ENCODE measurements around the gene SLIT2.

The SLIT2 gene, protein sequence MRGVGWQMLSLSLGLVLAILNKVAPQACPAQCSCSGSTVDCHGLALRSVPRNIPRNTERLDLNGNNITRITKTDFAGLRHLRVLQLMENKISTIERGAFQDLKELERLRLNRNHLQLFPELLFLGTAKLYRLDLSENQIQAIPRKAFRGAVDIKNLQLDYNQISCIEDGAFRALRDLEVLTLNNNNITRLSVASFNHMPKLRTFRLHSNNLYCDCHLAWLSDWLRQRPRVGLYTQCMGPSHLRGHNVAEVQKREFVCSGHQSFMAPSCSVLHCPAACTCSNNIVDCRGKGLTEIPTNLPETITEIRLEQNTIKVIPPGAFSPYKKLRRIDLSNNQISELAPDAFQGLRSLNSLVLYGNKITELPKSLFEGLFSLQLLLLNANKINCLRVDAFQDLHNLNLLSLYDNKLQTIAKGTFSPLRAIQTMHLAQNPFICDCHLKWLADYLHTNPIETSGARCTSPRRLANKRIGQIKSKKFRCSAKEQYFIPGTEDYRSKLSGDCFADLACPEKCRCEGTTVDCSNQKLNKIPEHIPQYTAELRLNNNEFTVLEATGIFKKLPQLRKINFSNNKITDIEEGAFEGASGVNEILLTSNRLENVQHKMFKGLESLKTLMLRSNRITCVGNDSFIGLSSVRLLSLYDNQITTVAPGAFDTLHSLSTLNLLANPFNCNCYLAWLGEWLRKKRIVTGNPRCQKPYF (N-terminal part only)

DNA sequence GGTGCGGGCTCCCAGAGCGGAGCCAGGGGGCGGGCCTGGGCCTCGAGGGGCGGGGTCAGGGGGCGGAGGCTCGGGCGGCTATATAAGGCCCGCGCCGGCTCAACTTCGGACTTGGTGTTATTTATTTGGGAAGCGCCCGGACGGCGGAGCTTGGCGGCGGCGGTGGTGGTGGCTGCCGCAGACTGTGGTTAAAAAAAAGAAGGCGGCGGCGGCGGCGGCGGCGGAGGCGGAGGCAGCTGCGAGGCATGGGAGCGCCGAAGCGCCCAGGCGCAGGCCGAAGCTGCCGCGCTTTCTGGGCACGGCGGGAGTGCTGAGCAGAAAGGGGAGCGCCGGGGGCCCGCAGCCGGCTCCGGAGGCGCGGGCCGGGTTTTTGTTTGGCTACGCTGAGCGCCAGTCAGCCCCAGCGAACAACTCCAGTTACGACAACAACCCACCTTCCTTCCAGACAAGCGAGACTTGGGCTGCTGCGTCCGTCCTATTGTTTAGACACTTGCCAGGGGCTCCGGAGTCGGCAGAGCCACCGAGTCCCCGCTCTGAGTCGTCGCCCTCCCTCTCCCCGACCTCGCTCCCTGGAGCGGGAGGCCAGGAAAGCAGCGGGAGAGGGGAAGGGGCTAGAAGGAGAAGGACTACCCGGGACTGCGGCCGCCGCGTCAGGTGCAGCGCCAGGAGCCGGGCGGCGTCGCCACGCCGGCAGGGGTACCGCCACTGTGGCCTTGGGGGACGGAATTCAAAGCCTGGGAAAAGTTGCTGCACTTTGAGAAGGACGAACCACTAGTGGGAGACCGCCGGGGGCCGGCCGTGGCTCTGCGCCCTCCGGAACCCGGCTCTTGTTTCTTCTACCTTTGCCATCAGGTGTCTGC is at the start of gene SLIT2:
Gene SLIT2, plus strand, starts transcription at position 110 of the 860 bp plus-strand sequence. CDS start 1,911 bp downstream, outside the sequence.
- no peak for DNase-seq (ENCODE audit: low read depth, low spot score)

DNA sequence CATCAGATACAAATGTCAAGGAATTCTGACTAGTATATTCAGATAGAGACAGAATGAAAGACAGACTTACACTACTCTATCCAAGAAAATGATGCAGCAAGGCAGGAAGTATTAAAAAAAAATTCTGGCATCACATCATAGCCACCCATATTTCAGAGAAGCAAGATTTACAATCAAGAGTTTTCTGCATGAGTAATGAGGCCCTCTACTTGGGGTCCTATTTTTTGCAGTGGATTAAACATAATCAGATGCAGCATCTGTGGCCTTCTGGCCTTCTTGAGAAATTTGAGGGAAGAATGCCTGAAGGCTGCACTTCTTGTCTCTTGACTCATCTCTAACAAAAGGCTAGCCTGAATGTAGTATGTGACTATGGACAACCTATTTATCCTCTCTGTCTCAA is 48.2 kb upstream of the SLIT2 start:
- DNase-seq (ENCODE audit: low read depth, low spot score): peak; percentile 11

DNA sequence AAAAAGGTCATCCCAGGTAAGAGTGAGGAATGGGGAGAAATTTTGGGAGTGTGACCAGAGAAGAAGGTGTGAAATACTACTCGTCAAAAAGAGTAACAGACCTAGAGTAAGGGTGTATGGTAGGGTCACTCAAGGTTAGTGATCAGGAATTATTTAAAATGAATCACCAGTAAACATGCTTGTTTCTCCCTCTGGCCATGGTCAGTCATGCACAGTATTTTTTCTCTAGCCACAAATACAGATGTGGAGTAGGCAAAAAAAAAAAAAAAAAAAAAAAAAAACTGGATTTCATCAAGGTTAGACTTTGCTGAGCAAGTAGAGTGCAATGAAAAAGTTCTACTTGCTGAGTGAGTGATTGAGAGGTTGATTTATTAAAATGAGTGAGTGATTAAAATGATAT is 34.2 kb upstream of the SLIT2 start:
- no peak for DNase-seq (ENCODE audit: low read depth, low spot score)

DNA sequence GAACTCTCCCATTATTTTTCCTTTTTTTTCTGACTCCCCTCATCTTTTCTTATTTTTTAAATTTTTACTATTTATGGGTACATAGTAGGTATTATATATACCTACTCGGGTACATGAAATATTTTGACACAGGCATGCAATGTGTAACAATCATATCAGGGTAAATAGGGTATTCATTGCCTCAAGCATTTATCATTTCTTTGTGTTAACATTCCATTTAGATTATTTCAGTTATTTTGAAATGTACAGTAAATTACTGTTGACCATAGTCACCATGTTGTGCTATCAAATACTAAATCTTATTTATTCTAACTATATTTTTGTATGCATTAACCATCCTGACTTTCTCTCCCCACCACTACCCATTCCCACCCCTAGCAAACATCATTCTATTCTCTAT is 33.8 kb upstream of the SLIT2 start:
- no peak for DNase-seq (ENCODE audit: low read depth, low spot score)

DNA sequence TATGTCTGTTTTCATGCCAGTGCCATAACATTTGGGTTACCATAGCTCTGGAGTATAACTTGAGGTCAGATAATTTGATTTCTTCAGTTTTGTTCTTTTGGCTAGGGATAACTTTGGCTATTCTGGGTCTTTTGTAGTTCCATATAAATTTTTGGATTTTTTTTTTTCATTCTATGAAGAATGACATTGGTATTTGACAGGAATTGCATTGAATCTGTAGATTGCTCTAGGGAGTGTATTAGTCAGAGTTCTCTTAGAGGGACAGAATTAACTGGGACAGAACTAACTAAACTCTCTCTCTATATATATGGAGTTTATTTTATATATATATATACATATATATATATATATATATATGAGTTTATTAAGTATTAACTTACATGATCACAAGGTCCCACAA is 32.2 kb upstream of the SLIT2 start:
- no peak for DNase-seq (ENCODE audit: low read depth, low spot score)

DNA sequence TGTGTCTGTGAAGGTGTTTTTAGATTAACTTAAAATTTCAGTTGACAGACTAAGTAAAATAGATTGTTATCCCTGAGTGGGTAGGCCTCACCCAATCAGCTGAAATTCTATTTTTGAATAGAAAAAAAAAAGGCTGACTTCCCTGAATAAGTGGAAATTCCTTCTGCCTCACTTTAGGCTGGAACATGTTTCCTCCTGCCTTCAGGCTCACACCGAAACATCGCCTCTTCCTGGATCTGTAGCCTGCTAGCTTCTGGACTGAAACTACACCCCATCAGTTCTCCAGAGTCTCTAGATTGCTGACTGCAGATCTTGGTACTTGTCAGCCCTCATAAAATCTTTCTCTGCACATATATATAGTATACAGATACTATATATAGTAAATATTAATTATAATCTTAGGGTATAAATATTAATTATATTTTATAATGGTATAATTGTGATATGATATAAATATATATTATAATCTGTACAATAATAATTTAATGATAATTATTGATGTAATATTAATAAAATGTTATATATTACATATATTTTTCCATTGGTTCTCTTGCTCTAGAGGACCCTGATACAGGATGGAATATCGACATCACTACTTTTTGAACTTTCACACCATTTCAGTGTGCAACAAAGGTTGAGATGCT is 13.7 kb upstream of the SLIT2 start:
- DNase-seq (ENCODE audit: low read depth, low spot score): no peak

DNA sequence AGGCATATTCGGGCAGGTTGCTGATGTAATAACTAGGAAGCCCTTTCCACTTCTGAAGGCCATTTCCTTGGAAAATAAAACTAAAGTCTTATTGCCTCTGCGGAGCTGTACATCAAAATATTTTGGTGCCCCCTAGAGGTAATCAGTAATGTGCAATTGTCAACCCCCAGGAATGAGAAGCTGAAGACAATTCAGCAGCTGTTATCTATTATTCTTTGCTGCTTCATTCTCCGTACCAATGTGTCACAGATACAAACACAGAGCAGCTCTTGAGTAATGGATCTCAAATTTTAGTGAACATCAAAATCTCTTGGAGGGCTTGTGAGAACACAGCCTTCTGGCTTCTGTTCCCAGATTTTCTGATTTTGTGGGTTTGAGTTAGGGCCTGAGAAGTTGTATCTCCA is 3.5 kb upstream of the SLIT2 start:
- DNase-seq (ENCODE audit: low read depth, low spot score): no peak

DNA sequence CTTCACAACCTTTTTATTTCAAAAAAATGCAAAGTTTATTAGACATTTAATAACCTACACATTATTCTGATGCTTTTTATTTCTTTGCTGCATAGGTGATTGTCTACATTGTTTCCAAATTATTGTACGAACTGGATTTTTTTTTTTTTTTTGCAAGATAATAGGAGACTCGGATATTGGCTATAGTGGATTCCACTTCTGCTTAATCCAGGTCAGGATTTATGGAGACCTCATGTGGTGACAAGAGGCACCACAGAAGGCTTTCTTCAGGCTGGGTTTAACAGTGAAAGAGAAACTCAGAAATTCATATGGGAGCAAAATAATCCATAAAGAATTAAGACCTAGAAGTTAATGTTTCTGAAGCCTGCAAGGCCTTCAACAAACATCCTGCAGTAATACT is 2.4 kb upstream of the SLIT2 start:
- DNase-seq (ENCODE audit: low read depth, low spot score): no peak

DNA sequence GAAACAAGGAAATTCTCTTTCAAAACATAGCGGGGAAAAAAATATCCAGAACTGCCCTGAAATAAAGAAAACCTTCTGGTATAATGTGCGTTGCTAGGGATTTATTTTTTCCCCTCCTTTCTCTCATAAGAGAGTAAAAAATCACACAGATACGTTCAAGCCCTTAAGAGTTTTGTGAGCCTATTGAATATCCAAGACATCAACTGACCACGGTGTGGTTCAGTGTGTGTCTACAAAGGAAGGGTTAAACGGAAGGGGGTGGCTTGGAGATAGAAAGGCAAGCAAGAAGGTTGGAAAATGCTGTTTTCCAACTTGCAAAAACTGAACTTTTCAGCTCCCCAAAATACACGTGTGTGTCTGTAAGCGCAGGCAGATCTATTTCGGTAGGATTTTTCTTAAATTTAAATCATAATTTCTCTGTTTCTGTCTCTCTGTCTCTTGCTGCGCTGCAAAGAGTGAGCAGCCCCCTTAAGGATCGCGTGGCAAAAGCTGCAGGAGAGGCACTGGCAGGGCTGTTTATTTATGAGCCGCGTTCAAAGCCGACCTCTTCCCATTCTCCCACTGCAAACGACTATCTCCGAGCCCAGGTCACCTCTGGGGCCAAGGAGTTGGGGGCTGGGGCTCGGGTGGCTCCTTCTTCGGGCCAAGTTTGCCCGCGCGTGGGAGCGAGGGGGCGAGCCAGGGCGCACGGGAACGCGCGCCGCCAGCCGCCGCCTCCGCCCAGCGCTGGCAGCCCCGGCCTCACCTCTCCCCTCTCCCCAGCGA is 492 bp upstream of the SLIT2 start:
- no peak for DNase-seq (ENCODE audit: low read depth, low spot score)

DNA sequence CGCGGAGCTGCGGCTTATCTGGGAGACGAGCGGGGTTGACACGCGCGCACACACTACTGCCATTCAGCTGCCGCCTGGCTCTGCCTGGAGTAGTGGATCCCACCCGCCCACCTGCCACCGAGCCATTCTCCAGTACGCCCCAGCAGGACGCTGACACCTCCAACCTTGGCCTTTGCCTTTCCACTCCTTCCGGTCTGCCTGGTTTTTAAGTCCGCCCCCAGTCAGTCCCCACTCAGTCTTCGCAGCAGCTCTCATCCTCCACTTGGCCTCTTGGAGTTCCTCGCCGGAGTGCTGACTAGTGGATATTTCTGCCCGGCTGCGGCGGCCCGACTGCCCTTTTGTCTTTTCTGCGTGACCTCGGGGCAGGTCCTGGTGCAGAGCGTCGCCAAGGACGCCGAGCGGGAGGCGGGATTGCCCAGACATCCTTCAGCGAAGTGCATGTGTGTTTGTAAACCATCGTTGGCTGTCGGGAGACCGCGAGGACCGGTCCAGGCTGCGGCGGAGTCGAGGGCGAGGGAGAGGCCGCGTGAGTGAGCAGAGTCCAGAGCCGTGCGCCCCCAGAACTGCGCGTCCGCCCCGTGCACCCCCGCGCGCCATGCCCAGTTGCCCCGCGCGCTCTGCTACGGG is 1.1 kb downstream of the SLIT2 start:
- DNase-seq (ENCODE audit: low read depth, low spot score): no peak

DNA sequence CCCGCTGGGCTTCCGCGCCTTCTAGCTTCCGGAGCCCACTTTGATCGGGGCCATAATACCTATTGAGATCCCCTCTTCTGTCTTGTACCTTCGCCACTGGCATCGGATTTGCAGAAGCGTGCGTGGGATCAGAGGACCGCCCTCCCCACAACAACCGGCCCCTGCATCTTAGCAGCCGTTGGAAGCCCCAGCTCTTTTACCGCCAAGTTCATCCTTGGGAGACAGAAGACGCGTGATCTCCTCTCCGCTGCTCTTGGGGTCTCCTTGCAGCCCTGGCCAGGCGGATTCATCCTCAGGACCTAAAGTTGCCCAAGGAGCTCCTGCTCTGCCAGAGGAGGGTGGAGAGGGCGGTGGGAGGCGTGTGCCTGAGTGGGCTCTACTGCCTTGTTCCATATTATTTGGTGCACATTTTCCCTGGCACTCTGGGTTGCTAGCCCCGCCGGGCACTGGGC is 1.6 kb downstream of the SLIT2 start:
- DNase-seq (ENCODE audit: low read depth, low spot score): no peak

DNA sequence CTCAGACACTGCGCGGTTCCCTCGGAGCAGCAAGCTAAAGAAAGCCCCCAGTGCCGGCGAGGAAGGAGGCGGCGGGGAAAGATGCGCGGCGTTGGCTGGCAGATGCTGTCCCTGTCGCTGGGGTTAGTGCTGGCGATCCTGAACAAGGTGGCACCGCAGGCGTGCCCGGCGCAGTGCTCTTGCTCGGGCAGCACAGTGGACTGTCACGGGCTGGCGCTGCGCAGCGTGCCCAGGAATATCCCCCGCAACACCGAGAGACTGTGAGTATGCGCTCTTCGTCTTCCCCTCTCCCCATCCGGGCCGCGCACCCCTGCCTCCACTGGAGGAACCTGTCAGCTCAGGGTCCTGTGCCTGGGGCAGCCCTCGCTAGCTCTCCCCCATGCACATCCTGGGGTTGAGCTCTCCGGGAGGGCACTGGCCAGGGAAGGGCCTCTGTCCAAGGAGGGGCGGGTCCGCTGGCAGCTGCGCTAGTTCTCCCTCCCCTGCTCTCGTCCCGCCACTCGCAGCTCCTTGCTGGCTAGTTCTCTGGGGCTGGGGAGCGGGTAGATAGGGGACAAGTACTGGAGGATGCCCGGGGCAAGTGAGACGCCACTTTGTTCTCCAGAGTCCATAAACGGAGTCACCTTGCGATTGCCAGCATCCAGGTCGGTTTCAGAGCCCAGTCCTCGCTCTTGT is 2.2 kb downstream of the SLIT2 start:
- DNase-seq (ENCODE audit: low read depth, low spot score): no peak

DNA sequence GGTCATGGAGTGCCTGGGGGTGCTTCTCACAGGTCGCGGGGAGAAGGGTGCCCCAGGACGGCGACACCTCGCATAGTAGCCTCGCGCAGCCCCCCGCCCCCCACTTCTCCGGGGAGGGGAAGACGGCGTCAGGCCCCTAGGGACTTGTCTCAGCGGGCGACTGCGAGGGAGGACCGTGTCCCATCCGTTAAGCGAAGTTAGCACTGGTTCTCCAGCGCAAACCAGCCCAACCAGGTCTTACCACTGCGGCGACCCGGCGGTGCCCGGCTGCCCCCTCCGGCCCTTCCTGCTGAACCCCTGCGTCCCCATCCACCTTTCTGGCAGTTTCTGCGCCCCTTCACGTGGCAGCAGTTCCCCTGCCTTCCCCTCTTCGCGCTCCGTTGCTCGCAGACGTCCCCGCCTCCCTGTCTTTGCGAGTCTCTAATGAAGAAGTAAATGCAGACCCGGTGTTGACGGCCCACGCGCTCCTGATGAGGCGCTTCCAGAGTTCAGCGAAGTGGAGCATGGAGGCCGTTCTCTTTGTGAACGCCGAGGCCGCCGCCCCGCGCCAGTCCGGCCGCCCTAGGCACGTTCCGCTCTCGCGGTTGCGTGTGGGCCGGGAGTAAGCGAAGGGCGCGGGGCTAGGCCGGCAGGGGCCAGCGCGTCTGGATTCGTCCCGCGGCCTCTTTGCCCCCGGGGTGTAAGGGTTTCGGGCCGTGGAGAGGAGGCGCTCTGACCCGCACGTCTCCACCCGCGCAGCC is 3.0 kb downstream of the SLIT2 start:
- DNase-seq (ENCODE audit: low read depth, low spot score): no peak

DNA sequence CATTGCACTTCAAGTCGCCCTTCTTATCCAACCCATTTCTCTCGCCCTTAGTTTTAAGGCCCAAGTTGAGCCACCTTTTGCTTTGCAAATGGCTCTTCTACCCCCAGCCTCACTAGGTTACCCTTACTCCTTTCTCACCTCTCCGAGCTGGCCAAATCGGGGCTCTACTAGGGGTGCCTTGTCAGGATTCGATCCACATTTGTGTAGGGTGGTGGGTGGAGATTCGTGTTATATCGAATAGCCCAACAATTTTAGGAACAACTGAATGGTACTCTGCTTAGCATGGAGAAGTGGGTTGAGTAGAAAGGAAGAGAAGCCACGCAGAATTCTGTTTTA is 3.5 kb downstream of the SLIT2 start:
- DNase-seq (ENCODE audit: low read depth, low spot score): no peak

DNA sequence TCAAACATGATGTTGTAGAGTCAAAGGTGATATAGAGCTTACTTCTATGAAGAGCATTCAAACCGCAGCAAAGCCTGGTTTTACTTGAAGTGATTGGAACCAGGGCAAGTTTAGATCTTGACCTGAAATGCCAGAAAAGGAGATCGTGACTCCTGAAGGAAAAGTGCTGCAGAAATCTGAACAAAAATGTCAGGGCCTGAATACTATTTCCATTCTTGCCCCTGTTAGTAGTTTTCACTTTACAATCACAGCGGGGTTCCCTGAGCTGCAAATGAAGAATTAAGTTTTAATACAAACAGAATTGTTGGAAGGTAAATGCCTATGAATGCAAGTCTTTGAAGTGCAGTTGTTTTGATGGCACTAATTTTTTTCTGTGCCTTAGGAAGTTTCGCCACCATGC is 4.1 kb downstream of the SLIT2 start:
- no peak for DNase-seq (ENCODE audit: low read depth, low spot score)

DNA sequence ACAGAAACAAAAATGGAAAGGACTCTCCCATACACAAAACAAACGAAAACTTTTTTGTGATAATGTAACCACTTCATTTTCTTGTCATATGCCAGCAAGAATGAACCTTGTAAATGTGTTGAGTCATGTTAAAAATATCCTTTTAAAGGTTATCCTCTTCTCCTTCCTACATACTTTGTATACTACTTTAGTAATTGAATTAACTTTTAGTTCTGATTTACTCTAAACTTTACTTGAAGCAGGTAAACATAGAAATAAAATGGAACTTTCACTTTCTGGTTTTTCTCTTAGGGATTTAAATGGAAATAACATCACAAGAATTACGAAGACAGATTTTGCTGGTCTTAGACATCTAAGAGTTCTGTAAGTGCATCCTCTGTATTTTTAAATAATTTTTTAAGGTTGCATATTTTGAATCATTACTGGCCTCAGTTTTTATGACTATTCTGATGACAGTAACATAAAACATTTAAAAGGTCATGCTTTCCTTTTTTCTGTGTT is 4.7 kb downstream of the SLIT2 start:
- DNase-seq (ENCODE audit: low read depth, low spot score): no peak

DNA sequence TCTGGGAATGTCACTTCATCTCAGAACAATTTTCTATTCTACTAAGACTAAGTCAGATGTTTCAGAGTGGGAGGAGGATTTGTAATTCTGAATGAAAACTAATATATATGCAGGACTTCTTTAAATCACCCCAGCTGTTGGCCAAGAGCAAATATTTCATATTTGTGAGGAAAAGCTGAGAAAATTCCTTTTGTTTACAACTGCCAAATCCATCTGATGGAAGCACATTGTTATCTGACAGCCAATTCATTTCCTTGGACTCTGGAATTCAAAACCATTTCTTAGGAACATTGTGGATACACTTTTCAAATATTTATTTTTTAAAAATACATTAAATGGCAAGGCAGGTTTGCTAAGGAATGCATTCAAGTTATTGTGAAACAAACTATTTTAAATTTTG is 8.0 kb downstream of the SLIT2 start:
- DNase-seq (ENCODE audit: low read depth, low spot score): no peak

DNA sequence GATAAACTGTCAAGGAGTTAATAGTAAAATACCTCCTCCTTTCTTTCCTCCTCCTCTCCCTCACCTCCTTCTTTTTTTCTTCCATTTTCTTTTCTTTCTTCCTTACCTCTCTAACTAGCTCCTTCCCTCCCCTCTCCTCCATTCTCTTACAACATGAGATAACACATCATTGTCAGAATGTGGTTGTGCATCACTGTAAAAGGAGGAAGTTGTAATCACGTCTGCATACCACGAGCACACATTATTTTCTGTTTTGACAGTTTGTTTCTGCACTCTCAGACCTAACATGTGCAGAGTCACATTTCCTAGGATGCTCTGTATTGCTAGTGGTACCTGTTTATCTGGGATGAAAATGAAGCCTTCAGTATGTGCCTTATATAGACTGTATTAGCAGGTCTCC is 9.1 kb downstream of the SLIT2 start:
- no peak for DNase-seq (ENCODE audit: low read depth, low spot score)

DNA sequence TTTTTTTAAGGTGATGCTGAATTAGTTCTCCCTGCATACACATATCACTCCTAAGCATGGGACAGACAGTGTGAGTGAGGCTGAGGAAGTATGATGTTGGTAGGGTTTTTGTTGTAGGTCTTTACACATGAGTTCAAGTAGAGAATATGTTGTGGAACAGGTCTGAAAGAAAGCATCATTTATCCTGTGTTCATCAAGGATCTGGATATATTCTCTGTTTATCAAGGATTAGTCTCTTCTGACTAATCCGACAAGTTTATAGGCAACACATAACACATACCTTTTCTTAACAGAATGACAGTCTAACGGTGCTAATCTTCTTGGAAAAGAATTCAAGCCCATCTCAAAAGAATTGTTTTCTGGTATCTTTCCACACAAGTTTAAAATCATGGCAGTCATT is 10.5 kb downstream of the SLIT2 start:
- no peak for DNase-seq (ENCODE audit: low read depth, low spot score)

Data from brain pericyte (primary cell).